HUDEP-2 (cell line): ENCODE results near the gene KRTAP10-4.
"Not testable (repeated sequence)": the region's sequence is repeated elsewhere in the genome, so short reads cannot be mapped to it uniquely, and the experiment has no call there.

Experiments
- DNase-seq, 76 experiments: peaks; one replicate each; lab custom pipeline; 2025; ENCODE audit not compliant: unreplicated experiment in 76 of 76; lab: John Stamatoyannopoulos, UW

The KRTAP10-4 gene, protein sequence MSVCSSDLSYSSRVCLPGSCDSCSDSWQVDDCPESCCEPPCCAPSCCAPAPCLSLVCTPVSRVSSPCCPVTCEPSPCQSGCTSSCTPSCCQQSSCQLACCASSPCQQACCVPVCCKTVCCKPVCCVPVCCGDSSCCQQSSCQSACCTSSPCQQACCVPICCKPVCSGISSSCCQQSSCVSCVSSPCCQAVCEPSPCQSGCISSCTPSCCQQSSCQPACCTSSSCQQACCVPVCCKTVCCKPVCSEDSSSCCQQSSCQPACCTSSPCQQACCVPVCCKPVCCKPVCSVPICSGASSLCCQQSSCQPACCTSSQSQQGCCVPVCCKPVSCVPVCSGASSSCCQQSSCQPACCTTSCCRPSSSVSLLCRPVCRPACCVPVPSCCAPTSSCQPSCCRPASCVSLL

DNA sequence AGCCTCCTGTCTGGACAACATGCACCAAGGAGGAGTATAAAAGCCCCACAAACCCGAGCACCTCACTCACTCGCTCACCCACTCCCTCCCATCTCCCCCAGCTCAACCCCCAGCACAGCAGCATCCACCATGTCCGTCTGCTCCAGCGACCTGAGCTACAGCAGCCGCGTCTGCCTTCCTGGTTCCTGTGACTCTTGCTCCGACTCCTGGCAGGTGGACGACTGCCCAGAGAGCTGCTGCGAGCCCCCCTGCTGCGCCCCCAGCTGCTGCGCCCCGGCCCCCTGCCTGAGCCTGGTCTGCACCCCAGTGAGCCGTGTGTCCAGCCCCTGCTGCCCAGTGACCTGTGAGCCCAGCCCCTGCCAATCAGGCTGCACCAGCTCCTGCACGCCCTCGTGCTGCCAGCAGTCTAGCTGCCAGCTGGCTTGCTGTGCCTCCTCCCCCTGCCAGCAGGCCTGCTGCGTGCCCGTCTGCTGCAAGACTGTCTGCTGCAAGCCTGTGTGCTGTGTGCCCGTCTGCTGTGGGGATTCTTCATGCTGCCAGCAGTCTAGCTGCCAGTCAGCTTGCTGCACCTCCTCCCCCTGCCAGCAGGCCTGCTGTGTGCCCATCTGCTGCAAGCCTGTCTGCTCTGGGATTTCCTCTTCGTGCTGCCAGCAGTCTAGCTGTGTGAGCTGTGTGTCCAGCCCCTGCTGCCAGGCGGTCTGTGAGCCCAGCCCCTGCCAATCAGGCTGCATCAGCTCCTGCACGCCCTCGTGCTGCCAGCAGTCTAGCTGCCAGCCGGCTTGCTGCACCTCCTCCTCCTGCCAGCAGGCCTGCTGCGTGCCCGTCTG, at the start of gene KRTAP10-4:
KRTAP10-4 (plus strand) TSS at position 100 of the 827 bp plus-strand sequence; CDS start at position 130, 30 bp downstream.
- not testable (repeated sequence) for DNase-seq

DNA sequence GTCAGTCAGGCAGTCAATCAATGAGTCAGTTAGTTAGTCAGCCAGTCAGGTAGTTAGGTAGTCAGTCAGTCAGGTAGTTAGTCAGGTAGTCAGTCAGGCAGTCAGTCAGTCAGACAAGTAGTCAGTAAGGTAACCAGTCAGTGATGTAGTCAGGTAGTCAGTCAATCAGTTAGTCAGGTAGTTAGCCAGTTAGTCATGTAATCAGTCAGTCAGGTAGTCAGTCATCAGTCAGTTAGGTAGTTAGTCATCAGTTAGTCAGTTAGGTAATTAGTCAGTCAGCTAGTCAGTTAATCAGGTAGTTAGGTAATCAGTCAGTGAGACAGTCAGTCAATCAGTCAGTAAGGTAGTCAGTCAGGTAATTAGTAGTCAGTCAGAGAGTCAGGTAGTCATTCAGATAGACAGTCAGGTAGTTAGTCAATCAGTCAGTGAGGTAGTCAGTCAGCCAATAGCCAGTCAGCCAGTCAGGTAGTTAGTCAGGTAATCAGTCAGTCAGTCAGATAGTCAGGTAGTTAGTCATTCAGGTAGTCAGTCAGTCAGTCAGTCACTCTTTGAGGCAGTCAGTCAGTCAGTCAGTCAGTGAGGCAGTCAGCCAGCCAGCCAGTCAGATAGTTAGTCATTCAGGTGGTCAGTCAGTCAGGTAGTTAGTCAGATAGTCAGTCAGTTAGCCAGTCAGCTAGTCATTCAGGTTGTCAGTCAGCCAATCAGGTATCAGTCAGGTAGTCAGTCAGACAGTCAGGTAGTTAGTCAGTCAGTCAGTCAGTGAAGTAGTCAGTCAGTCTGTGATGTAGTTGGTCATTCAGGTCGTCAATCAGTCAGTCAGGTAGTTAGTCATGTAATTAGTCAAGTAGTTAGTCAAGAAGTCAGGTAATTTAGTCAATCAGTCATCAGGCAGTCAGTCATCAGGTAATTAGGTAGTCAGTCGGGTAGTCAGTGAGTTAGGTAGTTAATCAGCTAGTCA, 48.8 kb upstream of the KRTAP10-4 start:
- no peak for DNase-seq

DNA sequence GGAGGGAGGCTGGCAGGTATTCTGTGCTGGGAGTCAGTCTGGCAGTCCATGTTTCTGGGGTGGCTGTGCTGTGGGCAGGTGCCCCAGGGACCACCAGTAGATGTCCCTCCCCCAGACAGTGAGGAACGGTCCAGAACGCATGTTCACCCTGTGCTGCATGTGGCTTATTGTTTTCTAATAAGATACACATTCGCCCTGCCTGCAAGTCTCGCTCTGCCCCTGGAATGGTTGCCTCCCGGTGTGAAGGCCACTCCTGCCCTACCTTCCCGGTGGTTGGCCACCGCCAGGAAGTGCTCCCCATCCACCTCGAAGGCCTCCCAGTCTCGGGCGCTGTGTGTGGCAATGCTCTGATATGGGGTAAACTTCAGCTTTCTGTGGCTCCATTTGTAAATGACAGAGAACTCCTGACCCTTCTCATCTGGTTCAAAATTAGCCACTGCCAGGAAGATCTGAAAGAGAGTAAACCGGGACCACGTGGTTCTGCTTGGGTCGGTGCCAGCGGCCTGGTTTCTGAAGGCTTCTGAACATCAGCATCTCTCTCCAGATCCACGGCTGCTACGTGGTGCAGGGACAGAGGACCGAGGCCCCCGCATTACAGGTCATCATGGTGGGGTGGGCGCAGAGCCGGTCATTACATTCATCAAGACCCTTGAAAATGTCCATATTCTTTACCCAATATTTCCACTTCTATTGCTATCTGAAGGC, 48.0 kb upstream of the KRTAP10-4 start:
- no peak for DNase-seq

DNA sequence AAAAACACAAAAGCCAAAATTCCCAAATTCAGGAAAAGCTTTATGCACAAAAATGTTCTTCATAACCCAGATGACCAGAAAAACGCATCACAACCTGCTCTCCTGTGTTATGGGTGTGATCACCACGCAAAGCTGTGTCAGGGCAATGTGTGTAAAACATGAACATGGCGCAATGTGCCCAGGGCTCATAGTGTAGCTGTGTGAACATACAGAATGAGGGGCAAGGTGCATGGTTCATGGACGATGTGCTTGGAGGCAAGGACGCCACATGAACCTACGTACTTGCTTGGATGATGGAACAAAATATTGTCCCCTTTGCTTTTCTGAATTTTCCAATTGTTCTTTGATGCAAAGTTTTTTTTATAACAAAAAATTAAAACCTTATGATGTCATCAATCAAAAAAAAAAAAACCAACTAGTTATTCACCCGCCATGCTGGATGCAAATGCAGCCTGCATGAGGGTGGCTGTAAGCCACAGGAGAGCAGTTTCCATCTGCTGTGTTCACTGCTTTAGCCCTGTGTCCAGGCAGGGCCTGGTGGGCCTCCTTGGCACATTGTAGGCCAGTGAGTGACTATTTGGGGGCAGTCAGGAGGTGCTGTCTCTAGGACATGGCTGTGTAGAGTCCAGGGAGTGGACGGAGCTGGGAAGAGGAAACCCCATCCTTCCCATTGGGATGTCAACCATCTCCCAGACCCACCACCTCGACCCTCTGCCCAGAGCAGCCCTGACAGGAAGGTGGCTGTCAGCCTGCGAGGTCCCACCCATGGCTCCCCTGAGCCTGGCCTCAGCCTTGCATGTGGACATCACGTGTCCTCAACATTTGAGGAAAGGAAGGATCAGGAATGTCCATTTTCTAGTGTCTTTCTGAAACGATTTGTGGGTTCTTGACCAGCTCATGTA, 47.2 kb upstream of the KRTAP10-4 start:
- no peak for DNase-seq

DNA sequence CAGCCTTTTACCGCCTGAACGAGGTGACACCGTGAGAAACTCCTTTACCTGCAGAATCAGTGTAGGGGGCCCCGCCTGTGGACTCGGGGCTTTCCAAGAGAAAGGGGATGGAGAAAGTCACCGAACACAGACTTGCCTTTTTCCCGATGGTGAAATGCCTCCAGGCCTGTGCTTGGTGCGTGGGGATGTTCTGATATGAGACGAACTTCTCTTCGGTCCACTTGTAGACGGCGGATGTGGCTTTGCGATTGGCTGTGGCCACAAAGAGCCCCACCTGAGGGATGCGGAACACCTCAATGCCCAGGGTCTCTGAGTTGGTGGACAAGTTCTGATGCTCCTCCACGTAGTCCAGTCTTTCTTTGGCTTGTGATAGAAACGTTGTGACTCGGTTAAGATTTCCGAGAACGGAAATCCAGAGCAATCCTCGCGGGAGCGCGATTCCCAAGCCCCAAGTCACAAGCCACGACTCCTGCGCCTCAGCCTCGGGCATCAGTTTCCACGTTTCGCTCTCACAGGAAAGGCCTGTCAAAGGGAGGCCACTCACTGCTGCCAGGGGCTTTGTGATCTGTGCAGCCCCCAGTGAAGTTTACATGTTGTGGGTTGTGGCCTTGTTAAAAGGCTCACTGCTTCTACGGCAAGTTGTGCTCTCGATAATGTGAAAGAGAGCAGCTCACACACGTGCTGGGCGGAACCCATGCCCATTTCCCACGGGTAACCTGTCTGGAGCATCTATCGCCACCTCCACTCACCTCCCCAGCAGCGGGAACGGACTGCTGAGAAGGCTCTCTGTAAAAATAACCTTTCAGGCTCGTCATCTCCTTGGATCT, 46.2 kb upstream of the KRTAP10-4 start:
- no peak for DNase-seq

DNA sequence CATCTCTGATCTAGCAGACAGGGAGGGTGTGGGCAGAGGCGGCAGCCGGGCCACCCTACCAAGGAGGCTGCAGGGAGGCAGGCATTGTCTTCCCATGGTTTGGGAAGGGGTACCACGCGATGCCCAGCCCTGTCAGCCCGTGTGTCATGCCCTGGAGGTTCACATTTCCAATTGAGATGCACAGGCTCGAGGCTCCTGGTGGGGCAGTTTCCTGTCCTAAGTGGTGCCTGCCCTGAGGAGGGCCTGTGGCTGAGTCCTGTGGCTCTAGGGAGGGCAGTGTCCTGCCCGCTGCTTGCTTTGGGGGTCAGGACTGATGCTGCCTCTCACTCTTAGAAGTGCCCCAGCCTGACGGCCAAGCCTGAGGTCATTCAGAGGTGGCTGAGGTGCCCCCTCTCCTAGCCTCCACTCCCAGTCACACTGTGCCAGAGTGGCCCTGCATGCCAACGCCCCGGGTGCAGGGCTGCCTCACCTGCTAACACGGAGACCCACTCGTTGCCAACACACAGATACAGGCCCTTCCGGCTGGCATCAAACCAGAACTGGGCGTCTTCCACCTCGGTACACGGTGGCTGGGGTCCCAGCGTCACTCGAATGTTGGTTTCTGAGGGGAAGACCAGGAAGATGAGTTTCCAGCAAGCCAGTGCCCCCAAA, 45.4 kb upstream of the KRTAP10-4 start:
- no peak for DNase-seq

DNA sequence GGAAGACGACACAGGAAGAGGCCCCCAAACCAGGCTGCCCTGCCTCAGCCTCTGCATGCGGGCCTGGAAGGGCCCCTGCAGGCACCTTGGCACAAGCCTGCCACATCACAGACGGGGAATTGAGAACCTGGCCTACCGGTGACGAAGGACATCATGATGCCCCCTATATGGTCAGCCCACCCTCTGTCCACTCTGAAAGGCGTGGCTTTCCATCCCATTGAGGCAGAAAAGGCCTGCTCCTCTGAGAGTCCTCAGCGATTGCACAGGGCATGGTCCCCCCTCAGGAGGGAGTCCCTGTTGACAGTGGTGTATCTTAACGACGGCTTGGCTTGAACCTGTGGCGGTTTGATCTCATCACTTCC, 44.9 kb upstream of the KRTAP10-4 start:
- DNase-seq = no peak

DNA sequence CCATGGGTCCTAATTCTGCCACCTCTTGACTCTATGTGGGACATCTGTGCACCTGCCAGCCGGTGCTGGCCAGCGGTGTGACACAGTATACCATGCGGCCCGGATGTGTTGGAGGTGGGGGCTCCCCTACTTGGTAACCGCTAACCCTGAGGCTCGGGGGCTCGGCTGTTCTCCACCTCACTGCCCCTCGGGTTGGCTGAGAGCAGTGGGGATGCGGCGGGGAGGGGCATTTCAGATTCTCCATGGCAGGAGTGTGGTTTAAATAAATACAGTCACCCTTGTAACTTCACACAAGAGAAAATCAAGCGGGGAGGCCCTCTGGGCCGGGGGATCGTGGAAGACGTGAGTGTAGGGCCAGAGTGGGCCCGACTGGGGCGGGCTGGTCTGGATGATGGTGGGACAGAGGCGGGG, 44.5 kb upstream of the KRTAP10-4 start:
- no peak for DNase-seq

DNA sequence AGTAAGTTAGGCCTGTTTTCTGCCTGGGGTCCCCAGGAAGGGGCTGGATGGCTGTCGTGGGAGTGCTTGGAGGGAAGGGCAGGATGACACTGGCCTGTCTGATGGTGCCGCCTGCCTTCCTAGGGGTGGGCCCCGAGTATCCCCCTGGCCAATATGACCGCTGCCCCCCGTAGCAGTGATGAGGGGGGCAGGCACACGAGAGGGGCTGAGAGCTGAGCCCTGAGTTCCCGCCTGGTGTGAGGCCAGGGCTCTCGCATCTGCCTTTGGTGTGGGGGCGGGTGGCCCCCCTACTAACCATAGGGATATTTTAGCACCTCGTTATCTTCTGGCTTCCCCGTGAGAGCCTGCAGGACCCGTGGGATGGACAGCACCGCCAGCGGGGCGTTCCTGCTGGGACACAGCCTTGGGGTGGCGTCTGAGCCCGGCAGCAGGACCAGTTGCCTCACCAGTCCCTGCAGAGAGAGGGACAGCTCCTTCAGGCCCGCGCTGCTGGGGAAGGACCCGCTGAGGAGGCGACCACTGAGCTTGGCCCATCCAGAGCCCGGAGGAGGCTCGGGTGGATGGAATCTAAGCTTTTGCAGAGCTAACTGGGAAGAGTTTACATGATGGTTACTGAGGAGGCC, 43.9 kb upstream of the KRTAP10-4 start:
- DNase-seq = no peak

DNA sequence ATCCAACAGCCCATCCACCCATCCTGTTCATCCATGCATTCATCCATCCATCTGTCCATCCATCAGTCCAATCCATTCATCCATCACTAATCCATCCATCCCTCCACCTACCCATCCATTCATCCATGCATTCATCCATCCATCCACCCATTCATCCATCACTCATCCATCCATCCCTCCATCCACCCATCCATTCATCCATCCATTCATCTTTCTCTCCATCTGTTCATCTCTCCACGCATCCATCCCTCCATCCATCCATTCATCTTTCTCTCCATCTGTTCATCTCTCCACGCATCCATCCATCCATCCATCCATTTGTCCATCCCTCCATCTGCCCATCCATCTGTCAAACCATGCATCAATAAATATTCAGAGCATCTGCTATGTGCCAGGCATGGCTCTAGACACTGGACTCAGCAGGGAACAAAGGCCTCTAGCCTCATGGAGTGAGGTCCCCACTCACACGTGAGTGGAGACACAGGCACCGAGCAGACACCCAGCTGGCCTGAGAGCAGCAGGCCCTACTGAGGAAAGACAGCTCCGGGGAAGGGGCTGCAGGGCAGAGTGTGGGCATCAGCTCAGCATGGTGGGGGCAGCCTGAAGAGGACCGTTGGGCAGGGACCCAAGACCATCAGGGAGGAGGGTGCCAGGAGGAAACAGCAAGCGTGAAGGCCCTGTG, 43.2 kb upstream of the KRTAP10-4 start:
- no peak for DNase-seq

DNA sequence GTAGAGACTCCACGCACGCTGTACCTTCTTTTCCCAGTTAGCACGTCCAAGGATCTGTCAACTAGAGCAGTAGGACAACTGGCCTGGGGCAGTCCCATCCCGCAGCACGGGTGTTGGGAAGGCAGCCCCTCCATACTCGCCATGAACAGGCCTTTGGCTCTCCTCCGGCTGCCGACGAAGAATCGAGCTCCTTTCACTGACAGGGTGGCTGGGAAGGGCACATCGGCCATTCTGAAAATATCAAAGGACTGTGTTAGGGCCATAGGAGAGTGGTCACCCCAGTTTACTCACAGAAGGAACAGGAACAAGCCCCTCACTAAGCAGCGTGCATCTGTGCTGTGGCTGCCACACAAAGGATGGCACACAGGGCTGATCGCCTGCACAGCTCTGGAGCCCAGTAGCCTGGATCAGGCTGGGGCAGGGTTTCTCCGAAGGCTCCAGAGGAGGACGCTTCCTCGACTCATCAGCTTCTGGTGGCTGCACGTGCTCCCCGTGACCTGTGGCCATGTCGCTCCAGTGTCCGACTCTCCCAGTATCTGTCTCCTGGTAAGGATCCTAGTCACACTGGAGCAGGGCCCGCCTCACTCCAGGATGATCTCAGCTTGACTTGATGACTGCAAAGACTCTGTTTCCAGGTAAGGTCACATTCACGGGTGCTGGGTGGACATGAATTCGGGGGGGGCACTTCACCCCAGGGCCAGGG, 42.5 kb upstream of the KRTAP10-4 start:
- no peak for DNase-seq

DNA sequence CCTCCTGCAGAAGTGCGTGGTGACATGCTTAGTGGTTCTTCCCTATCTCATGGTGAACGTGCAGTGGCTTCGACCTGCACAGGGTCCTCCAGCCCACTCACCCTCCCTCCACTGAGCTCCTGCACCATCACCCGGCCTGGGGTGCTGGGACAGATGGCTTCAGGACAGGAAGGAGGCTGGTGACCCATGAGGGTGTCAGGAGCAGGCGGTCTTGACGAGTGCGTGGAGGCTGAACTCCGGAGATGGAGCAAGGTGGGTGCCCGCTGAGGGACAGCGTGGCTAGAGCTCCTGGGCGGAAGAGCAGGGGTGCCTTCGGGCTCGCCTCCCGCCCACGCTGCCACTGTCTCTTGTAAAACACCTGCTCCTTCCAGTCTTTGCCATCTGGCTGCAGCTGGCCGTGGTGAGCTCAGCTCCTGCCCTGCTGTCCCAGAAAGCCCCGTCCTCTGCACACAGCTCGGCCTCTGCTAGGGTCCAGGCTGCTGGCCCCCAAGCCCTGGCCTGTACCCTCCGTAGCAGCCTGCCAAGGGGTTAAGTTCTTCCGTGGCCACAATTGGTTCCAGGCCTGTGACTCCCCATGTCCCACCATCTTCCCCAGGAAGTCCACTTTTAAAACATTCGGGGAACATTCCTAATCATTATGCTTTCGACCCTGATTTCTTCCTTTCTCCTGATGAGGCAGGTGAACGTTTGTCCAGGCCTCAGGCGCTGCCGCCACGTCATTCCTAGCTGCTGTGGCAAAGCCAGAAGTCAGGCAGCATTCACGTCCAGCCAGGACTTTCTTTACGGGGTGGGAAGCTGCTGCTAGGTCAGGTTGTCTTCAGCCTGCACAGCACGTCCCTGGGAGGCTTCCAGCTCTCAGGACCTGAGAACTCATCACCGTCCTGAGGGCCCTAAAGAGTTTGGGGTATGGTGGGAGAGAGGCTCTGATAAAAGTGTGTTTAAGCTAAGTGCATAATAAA, 41.6 kb upstream of the KRTAP10-4 start:
- no peak for DNase-seq

DNA sequence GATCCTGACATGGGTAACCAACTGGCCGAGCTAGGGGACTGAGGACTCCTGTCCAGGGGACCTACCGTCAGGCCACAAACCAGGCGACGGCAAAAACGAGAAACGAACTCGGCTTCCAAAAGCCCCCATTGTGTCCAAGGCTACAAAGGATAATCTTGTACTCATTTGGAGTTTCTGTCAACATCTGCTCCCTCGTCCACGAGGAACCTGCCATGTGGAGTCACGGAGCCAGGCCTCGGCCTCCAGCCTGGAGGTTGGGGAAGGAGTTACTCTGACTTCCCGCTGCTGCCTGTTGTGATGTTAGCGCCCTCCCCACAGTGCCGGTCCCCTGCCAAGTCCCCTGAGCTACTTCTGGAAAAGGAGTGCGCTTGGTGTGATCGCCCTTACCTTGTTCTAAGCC, 40.8 kb upstream of the KRTAP10-4 start:
- DNase-seq = no peak

DNA sequence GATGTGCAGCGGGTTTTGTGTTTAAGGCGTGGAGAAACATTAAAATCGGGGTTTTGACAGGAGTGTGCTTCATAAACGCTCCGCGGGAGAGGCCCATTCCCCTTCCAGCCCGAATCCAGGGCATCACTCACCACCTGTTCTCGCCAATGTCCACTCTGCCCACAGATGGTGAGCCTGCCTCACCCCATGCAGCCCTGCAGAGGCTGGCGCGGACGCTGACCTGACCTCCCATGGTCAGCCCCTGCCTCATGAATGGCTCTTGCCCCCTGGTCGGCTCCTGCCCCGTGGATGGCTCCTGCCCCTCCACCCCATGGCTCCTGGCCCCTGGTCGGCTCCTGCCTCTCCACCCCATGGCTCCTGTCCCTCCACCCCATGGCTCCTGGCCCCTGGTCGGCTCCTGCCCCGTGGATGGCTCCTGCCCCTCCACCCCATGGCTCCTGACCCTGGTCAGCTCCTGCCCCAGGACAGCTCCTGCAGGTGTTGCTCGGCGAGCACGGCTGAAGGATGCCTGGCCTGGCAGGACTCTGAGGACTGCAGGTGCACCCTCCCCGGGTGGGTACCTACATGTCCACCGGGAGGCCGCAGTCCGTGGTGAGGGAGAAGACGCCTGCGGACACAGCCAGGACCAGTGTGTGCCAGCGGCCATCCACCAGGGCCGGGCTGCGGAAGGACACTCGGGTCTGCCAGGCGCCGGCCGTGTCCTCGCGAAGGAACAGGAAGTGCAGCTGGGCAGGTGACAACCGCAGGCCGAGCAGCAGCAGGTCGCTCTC, 40.2 kb upstream of the KRTAP10-4 start:
- DNase-seq = no peak
